Measurements from ENCODE around the gene MCAT.
"Not testable (repeated sequence)": the region's sequence is repeated elsewhere in the genome, so short reads cannot be mapped to it uniquely, and the experiment has no call there.

The MCAT gene

GRCh38 chr22:43152357-43153071 lies 9.3 kb upstream of the MCAT start:
- peak; percentile 35 for DNase-seq

GRCh38 chr22:43152003-43152356 lies 8.8 kb upstream of the MCAT start:
- no peak for DNase-seq

GRCh38 chr22:43151251-43152002 lies 8.2 kb upstream of the MCAT start, which contains the start of gene TSPO:
Gene TSPO (plus strand): TSS chr22:43151559. CDS start chr22:43159239, 7,680 bp downstream.
- DNase-seq, result peak; percentile 56

- DNase-seq, result no peak
These were observed 7.6 kb upstream of the MCAT start for GRCh38 chr22:43150731-43151206.

GRCh38 chr22:43148581-43148980 lies 5.4 kb upstream of the MCAT start:
- DNase-seq, result no peak

- DNase-seq, result no peak
These were observed 4.6 kb upstream of the MCAT start for GRCh38 chr22:43147821-43148220.

- DNase-seq, result not testable (repeated sequence)
These were observed 3.1 kb upstream of the MCAT start for GRCh38 chr22:43146332-43146731.

- not testable (repeated sequence) for DNase-seq
These were observed 2.2 kb upstream of the MCAT start for GRCh38 chr22:43145371-43145770.

- DNase-seq, result no peak
These were observed 1.8 kb upstream of the MCAT start for GRCh38 chr22:43144949-43145348.

- DNase-seq, result no peak
These were observed 6.4 kb downstream of the MCAT start for GRCh38 chr22:43136801-43137200.

GRCh38 chr22:43136255-43136654 lies 6.9 kb downstream of the MCAT start:
- no peak for DNase-seq

- DNase-seq, result no peak
These were observed 7.6 kb downstream of the MCAT start for GRCh38 chr22:43135565-43135964.

- no peak for DNase-seq
These were observed 8.6 kb downstream of the MCAT start for GRCh38 chr22:43134553-43134952.

GRCh38 chr22:43133401-43133800 lies 9.8 kb downstream of the MCAT start:
- no peak for DNase-seq

GRCh38 chr22:43131773-43132501 lies 11.3 kb downstream of the MCAT start:
- DNase-seq, result no peak

GRCh38 chr22:43129426-43130425 lies 13.5 kb downstream of the MCAT start:
- DNase-seq, result no peak

GRCh38 chr22:43128928-43129424 lies 14.2 kb downstream of the MCAT start:
- DNase-seq, result no peak

GRCh38 chr22:43128116-43128515 lies 15.1 kb downstream of the MCAT start:
- DNase-seq, result no peak

- no peak for DNase-seq
These were observed 15.9 kb downstream of the MCAT start for GRCh38 chr22:43127166-43127908.

GRCh38 chr22:43126501-43127165 lies 16.6 kb downstream of the MCAT start:
- DNase-seq, result peak; percentile 77

Measured in fibroblast of skin of right quadriceps (primary cell).